HG02981 (cell line): ENCODE results near the gene THTPA.
"Not testable (repeated sequence)": the region's sequence is repeated elsewhere in the genome, so short reads cannot be mapped to it uniquely, and the experiment has no call there.

ENCODE experiments used
- ATAC-seq: cut with Tn5 transposase; IDR thresholded peaks from one replicate; pipeline ENCODE4 v1.9.1; 2021; ENCODE audit warnings: mild to moderate bottlenecking, moderate library complexity; ENCODE audit not compliant: unreplicated experiment

The THTPA gene

GRCh38 chr14:23532658-23533057 lies 23.4 kb upstream of the THTPA start:
- ATAC-seq = no peak

GRCh38 chr14:23533652-23534435 lies 22.2 kb upstream of the THTPA start:
- no peak for ATAC-seq

- no peak for ATAC-seq
These were observed 20.1 kb upstream of the THTPA start for GRCh38 chr14:23535943-23536342.

GRCh38 chr14:23536494-23536893 lies 19.6 kb upstream of the THTPA start:
- no peak for ATAC-seq

DNA sequence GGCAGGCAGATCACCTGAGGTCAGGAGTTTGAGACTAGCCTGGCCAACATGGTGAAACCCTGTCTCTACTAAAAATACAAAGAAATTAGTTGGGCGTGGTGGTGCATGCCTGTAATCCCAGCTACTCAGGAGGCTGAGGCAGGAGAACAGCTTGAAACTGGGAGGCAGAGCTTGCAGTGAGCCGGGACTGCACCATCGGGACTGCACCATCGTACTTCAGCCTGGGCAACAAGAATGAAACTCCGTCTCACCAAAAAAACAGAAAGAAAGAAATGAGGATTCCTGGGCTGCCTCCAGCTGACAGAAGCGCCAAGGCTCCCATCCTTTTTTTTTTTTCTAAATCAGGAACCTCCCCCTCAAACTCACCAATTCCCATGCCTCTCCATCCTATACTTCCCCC lies 19.2 kb upstream of the THTPA start:
- not testable (repeated sequence) for ATAC-seq

DNA sequence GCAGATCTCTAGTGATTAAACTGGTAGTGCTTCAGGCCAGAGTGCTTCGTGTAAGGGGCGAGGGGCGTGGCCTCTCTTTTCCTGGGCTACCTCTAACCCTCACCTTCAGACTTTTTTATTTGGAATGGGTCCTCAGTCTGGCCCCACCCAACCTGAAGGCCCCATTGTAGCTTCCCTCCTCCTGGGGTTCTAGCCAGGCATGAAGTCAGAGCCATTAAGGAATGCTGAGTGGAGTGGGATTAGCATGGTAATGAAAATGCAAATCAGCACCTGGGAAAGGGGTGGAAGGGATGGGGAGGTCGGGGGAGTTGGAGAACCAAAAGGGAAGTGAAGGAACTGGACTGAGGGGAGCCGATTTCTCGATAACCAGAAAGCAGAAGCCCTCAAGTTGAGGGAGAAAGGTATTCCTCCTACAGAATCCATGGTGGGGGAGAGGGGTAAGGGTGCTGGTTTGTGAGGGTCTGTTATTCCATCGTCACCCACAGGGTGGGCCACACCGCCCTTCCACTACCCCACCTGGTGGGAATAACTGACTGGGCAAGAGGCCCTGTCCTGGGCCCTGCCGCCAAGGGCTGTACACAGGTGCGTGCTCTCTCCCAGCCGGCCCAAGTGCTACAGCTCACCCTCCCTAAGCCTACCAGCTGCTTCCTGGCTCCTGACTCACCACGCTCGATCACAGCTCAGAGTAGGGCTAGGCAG lies 18.6 kb upstream of the THTPA start:
- no peak for ATAC-seq

DNA sequence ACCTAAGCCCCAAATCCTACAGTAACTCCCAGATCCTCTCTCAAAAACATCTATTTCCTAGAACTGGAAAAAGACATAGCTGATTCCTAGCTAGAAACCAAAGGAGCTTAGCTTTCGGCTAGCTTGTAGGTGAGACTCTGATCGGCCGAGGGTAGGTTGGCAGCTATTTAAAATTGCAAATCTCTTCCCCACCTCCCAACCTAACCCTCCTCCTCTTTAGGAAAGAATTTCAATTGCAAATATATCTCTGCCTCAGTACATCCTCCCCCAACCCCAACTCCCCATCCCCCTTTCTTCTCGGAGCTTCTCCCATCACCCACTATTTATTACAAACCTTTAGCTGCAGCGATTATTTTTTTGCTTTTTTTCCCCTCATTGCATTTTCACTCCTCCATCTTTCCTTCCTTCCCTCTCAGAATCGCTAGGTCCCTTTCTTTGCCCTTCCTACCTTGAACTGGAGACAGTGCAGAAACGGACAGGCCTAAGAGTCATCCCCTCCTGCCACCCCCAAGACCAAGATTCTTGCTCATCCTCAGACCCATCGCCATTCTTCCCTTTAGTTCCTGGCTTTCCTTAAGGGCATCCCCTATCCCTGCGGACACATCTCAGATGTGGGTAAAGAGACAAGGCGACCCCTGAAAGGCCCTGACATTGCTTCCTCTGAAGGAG lies 17.9 kb upstream of the THTPA start:
- ATAC-seq = no peak

DNA sequence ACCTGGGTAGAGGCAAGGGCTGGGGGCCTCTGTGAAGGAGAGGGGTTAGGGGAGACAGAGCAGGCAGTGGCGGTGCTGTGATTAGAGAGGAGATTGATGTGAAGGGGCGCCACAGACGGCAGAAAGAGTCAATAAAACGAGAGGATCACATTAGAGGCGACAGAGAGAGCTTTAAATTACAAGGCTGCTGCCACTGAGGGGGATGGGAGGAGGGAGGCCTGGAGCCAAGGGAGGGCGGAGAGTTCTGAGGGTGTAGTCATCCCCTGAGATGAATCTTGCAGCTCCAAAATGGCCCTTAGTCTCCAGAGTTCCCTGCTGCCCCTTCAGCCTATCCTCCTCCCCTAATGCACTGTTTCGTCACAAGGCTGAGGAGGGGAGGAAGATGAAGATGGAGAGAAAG lies 17.3 kb upstream of the THTPA start:
- no peak for ATAC-seq

- no peak for ATAC-seq
These were observed 16.6 kb upstream of the THTPA start for GRCh38 chr14:23539248-23540140.

GRCh38 chr14:23540141-23540469 lies 16.0 kb upstream of the THTPA start:
- ATAC-seq = no peak

GRCh38 chr14:23542261-23542660 lies 13.8 kb upstream of the THTPA start:
- ATAC-seq = no peak

DNA sequence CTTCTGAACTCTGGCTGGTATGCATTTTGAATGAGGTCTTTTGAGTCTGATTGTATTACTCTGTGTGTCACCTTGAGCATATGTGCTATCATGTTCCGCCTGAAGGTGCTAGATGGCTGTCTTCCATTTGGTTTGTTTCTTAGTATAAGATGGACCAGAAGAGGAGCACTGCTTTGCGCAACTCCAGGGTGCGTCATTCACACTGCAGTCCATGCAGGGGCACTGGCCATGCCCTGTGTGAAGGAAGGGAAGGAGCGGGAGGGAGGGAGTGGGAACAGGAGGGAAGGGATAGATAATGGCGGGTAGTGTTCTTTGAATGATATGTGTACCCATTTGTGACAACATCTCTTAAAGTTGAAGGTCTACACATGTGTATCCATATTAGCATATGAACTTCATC lies 12.7 kb upstream of the THTPA start:
- no peak for ATAC-seq

GRCh38 chr14:23544511-23545447 lies 11.3 kb upstream of the THTPA start:
- no peak for ATAC-seq

DNA sequence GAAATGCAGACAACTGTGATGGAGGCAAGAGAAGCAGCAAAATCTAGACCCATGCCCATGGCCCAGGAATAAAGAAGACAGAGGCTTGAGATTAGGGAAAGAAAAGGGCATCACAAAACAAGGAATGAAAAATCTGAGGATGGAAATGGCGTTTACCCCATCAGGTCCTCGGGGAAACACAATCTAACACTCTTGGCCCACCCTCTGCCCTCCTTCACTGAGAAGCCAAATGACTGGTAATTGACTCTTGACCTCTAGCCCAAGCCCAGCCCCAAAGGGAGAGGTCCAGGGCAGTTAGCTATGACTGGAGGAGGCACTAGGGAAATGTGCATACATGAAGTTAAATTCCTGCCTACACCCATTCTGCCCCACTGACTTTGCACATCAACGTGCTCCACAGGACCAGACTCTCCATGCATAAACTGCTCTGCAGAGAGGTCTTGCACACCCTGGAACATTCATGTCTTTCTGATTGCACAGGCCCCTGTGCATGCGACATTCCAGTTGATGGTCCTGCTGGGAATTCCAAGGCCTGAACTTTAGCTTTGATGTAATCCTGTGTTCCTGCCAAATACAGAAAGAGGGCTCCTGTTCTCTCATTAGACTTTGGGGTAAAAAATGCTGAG lies 10.2 kb upstream of the THTPA start:
- ATAC-seq = no peak

- ATAC-seq = no peak
These were observed 9.5 kb upstream of the THTPA start for GRCh38 chr14:23546450-23547035.

DNA sequence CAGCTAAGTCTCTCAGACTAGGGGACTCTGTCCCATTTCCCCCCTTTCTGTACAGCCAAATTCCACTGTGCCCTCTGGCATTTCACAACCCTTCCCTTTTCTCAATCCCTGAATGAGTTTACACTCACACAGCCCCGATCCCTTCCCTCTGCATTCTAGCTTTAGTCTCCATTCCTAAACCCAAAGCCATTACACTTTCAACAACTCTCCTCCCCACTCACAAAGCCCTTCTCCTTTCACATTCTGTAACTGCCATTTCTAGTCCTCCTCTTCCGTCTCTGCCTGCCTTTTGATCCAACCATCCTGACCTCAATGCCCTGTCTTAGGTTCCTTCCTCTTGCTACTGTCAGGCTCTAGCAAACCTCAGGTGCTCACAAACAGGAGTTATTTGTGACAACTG lies 8.1 kb upstream of the THTPA start:
- ATAC-seq = no peak

GRCh38 chr14:23548351-23549318 lies 7.4 kb upstream of the THTPA start:
- no peak for ATAC-seq
